Panc1 (cell line): Measurements from ENCODE around the gene CFAP100.
A peak's percentile ranks its signal among the peaks of the same experiment; 100 is the strongest.

Experiments
- POLR2AphosphoS5 ChIP-seq: IDR thresholded peaks from 2 replicates; pipeline ENCODE4 v1.6.1; 2012; ENCODE audit warnings: mild to moderate bottlenecking, low read depth, low read length, moderate library complexity
- SIN3A ChIP-seq: IDR thresholded peaks from 2 replicates; pipeline ENCODE4 v1.6.1; 2012; ENCODE audit warnings: low read depth, mild to moderate bottlenecking, low read length, moderate library complexity, borderline replicate concordance; ENCODE audit not compliant: insufficient read depth
- TF ChIP-seq, protein P1 (sequence below): fragments of 450-650 bp; IDR thresholded peaks from 2 replicates; pipeline ENCODE4 v1.5.1; 2017; ENCODE audit warnings: mild to moderate bottlenecking

DNA sequence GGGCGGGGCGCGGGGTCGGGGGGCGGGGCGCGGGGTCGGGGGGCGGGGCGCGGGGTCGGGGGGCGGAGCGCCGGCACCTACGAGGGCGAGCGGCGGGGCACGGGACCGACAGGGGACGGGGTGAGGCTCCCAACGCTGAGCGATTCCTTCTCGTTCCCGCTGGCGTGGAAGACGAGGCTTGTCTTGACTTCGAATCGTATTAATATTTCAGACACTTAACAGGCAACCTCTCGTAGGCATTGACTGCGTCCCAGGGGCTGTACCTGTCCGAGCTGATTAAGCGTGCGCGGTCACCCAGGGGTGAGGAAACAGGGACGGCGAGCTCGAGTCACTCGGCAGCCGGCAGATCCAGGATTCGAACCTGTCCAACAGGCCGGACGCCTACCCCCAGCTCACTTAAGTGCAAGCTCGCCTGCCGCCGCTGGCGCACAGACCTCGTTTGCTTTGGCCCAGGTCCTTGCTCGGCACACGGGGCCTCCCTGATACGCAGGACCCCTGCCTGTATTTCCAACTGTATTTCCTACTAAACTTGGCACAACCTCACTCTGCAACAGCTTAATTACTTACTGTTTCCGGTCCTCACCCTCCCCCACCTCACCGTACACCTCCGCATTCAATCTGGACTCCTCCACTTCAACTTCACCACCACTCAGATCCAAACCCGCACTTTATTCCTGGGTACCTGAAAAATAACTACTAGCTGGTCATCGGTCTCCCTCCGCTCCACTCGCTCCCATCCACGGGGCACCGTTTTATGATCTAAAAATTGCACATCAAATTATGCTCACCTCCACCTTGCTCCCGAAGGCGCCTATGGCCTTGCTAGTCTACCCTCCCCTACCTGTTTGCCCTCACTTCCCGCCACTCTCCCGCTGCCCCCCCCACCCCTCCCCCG lies 81.7 kb downstream of the CFAP100 start:
- TF ChIP-seq, protein P1, sequence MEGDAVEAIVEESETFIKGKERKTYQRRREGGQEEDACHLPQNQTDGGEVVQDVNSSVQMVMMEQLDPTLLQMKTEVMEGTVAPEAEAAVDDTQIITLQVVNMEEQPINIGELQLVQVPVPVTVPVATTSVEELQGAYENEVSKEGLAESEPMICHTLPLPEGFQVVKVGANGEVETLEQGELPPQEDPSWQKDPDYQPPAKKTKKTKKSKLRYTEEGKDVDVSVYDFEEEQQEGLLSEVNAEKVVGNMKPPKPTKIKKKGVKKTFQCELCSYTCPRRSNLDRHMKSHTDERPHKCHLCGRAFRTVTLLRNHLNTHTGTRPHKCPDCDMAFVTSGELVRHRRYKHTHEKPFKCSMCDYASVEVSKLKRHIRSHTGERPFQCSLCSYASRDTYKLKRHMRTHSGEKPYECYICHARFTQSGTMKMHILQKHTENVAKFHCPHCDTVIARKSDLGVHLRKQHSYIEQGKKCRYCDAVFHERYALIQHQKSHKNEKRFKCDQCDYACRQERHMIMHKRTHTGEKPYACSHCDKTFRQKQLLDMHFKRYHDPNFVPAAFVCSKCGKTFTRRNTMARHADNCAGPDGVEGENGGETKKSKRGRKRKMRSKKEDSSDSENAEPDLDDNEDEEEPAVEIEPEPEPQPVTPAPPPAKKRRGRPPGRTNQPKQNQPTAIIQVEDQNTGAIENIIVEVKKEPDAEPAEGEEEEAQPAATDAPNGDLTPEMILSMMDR: no peak
- TF ChIP-seq POLR2AphosphoS5 (peak; percentile 63), SIN3A (no peak)
